K562 (cell line): ENCODE data around the gene MFN1. TPM values are rescaled to one million over a fixed set of nuclear protein-coding genes. Genes with fewer than 3 reads are reported as not detected.

Source experiments
- CHD1 ChIP-seq: fragments of 200-600 bp; sonication (generic); IDR thresholded peaks from one replicate; pipeline ENCODE4 v1.6.1; 2012; ENCODE audit warnings: mild to moderate bottlenecking, moderate library complexity, low read length, inconsistent platforms
- HDAC3 ChIP-seq: fragments of 450-650 bp; IDR thresholded peaks from 2 replicates; pipeline ENCODE4 v1.6.1; 2018; ENCODE audit warnings: borderline replicate concordance, mild to moderate bottlenecking, moderate library complexity; ENCODE audit not compliant: partially characterized antibody
- POLR2H ChIP-seq: IDR thresholded peaks from 2 replicates; pipeline ENCODE4 v1.6.1; 2016; ENCODE audit warnings: missing genetic modification characterization, low read depth, mild to moderate bottlenecking, control low read depth, missing compliant biosample characterization, moderate library complexity
- TAF15 ChIP-seq: fragments of 200-400 bp; formaldehyde crosslinking; IDR thresholded peaks from 2 replicates; pipeline ENCODE4 v1.6.1; 2017; ENCODE audit warnings: mild to moderate bottlenecking, low read depth, low read length, moderate library complexity
- TFAM ChIP-seq: fragments of 250-450 bp; sonication (Bioruptor Pico); conservative IDR thresholded peaks from 2 replicates; pipeline ENCODE4 v1.5.0; 2021; ENCODE audit warnings: mild to moderate bottlenecking, moderate library complexity
- ZBTB11 ChIP-seq, 3 experiments: fragments of 200-800 bp in 1 of 3; fragments of 250-450 bp in 1 of 3; fragments of 450-650 bp in 1 of 3; sonication (Bioruptor Pico) in 1 of 3; sonication (Bioruptor generic) in 1 of 3; formaldehyde crosslinking in 1 of 3; IDR thresholded peaks; 2 replicates each; pipeline versions ENCODE4 v1.6.1 to v1.8.0; 2016 to 2022; ENCODE audit warnings: mild to moderate bottlenecking in 2 of 3, missing genetic modification characterization in 2 of 3, missing compliant biosample characterization in 1 of 3, moderate library complexity in 1 of 3
- ZNF436 ChIP-seq: fragments of 250-450, 450-650 bp; sonication (Bioruptor Pico); formaldehyde crosslinking; IDR thresholded peaks from 2 replicates; pipeline ENCODE4 v1.7.0; 2020; ENCODE audit warnings: mild to moderate bottlenecking
- ZNF586 ChIP-seq: fragments of 450-650 bp; formaldehyde crosslinking; conservative IDR thresholded peaks from 2 replicates; pipeline ENCODE4 v1.4.0; 2020; ENCODE audit warnings: mild to moderate bottlenecking, moderate library complexity
- polyA plus RNA-seq, 8 experiments: library from polyadenylated mRNA; depleted of rRNA in 4 of 8; stranded (reverse) in 5 of 8; unstranded in 3 of 8; fragments of >200 nt; fragmentation: Nextera tagmentation in 2 of 8; fragmentation: Illumina TruSeq in 1 of 8; extraction: Ambion mirVana in 2 of 8; extraction: Trizol in 1 of 8; gene quantifications; 2 replicates each; pipeline versions ENCODE4 v1.2.1 to v1.2.3, GENCODE V29; 2011 to 2014; ENCODE audit warnings: inconsistent platforms in 1 of 8, missing spikeins in 1 of 8
- total RNA-seq, 7 experiments: library from RNA; depleted of rRNA in 6 of 7; stranded (reverse); fragments of >200 nt in 6 of 7; fragmentation: Illumina TruSeq in 2 of 7; extraction: Trizol in 2 of 7; gene quantifications; 2 replicates each; pipeline versions ENCODE4 v1.2.1 to v1.2.3, GENCODE V29; 2011 to 2021; ENCODE audit warnings: low replicate concordance in 1 of 7
- TF ChIP-seq, protein P1 (sequence below): fragments of 450-650 bp; formaldehyde crosslinking; IDR thresholded peaks from 2 replicates; pipeline ENCODE4 v1.4.0; 2022; ENCODE audit warnings: missing genetic modification characterization
- TF ChIP-seq, protein P2 (sequence below): fragments of 250-450 bp; sonication (Bioruptor Pico); IDR thresholded peaks from 2 replicates; pipeline ENCODE4 v1.5.0; 2020; ENCODE audit warnings: mild to moderate bottlenecking
- TF ChIP-seq, protein P3 (sequence below), 2 experiments: IDR thresholded peaks; 2 replicates each; pipeline ENCODE4 v1.6.1; 2011; ENCODE audit warnings: borderline replicate concordance in 1 of 2, control low read depth in 1 of 2, low read depth in 1 of 2, low read length in 1 of 2, mild to moderate bottlenecking in 1 of 2, mixed read lengths in 1 of 2, moderate library complexity in 1 of 2; ENCODE audit not compliant: insufficient read depth in 1 of 2, insufficient read length in 1 of 2, poor library complexity in 1 of 2, severe bottlenecking in 1 of 2; ENCODE audit errors: extremely low read depth in 1 of 2
- TF ChIP-seq, protein P4 (sequence below): conservative IDR thresholded peaks from 2 replicates; pipeline ENCODE4 v1.6.1; 2011; ENCODE audit warnings: low read depth, mild to moderate bottlenecking, low read length; ENCODE audit not compliant: control insufficient read depth
- TF ChIP-seq, protein P5 (sequence below), 2 experiments: fragments of 200-800 bp in 1 of 2; sonication (Bioruptor generic) in 1 of 2; sonication (generic) in 1 of 2; formaldehyde crosslinking in 1 of 2; IDR thresholded peaks in 1 of 2; conservative IDR thresholded peaks in 1 of 2; 2 replicates each; pipeline versions ENCODE4 v1.5.0 to v1.6.1; 2016 to 2020; ENCODE audit warnings: missing compliant biosample characterization in 1 of 2, missing genetic modification characterization in 1 of 2, missing genetic modification reagents in 1 of 2

MFN1 gene
- total and polyA plus RNA-seq, 9 of the 15 experiments (the other 6 are each of a cell fraction or from before 2014, with no cell fraction given): 10.5 to 42.7 (median 22.6) TPM

GRCh38 chr3:179323197-179324110 is 24.1 kb upstream of the MFN1 start (continued):
- TF ChIP-seq ZBTB11 (CRISPR knock-in tag; IDR thresholded peaks at IDR 0.05) (peak in 1 of 3 experiments; percentile 56; a peak in 2 of 6 replicates), TFAM (CRISPR knock-in tag) (no peak), POLR2H (tag) (no peak), ZNF436 (no peak), TAF15 (no peak), CHD1 (peak; percentile 97), ZNF586 (CRISPR knock-in tag) (no peak), HDAC3 (no peak)
- TF ChIP-seq, protein P1, sequence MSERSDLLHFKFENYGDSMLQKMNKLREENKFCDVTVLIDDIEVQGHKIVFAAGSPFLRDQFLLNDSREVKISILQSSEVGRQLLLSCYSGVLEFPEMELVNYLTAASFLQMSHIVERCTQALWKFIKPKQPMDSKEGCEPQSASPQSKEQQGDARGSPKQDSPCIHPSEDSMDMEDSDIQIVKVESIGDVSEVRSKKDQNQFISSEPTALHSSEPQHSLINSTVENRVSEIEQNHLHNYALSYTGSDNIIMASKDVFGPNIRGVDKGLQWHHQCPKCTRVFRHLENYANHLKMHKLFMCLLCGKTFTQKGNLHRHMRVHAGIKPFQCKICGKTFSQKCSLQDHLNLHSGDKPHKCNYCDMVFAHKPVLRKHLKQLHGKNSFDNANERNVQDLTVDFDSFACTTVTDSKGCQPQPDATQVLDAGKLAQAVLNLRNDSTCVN (CRISPR knock-in tag): no peak
- TF ChIP-seq, protein P2, sequence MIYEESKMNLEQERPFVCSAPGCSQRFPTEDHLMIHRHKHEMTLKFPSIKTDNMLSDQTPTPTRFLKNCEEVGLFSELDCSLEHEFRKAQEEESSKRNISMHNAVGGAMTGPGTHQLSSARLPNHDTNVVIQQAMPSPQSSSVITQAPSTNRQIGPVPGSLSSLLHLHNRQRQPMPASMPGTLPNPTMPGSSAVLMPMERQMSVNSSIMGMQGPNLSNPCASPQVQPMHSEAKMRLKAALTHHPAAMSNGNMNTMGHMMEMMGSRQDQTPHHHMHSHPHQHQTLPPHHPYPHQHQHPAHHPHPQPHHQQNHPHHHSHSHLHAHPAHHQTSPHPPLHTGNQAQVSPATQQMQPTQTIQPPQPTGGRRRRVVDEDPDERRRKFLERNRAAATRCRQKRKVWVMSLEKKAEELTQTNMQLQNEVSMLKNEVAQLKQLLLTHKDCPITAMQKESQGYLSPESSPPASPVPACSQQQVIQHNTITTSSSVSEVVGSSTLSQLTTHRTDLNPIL: no peak
- TF ChIP-seq, protein P3, sequence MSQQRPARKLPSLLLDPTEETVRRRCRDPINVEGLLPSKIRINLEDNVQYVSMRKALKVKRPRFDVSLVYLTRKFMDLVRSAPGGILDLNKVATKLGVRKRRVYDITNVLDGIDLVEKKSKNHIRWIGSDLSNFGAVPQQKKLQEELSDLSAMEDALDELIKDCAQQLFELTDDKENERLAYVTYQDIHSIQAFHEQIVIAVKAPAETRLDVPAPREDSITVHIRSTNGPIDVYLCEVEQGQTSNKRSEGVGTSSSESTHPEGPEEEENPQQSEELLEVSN (IDR thresholded peaks at IDR 0.05; ENCODE audit: borderline replicate concordance in 1 of 2, extremely low read depth in 1 of 2, insufficient read depth in 1 of 2, insufficient read length in 1 of 2, low read depth in 1 of 2, low read length in 1 of 2, poor library complexity in 1 of 2, severe bottlenecking in 1 of 2): peak; percentile 30 to 59
- TF ChIP-seq, protein P4, sequence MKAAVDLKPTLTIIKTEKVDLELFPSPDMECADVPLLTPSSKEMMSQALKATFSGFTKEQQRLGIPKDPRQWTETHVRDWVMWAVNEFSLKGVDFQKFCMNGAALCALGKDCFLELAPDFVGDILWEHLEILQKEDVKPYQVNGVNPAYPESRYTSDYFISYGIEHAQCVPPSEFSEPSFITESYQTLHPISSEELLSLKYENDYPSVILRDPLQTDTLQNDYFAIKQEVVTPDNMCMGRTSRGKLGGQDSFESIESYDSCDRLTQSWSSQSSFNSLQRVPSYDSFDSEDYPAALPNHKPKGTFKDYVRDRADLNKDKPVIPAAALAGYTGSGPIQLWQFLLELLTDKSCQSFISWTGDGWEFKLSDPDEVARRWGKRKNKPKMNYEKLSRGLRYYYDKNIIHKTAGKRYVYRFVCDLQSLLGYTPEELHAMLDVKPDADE: no peak
- TF ChIP-seq, protein P5, sequence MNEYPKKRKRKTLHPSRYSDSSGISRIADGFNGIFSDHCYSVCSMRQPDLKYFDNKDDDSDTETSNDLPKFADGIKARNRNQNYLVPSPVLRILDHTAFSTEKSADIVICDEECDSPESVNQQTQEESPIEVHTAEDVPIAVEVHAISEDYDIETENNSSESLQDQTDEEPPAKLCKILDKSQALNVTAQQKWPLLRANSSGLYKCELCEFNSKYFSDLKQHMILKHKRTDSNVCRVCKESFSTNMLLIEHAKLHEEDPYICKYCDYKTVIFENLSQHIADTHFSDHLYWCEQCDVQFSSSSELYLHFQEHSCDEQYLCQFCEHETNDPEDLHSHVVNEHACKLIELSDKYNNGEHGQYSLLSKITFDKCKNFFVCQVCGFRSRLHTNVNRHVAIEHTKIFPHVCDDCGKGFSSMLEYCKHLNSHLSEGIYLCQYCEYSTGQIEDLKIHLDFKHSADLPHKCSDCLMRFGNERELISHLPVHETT (CRISPR knock-in tag; conservative IDR thresholded peaks at IDR 0.05 in 1 of 2, IDR thresholded peaks at IDR 0.05 in 1 of 2): 0 out of 4 replicates have a peak, but pooled peaks of 1 of the 2 experiments have one; percentile 19
